Natural killer cell (primary cell): Measurements from ENCODE around the gene OIP5. TPM values are rescaled to one million over a fixed set of nuclear protein-coding genes. Genes with fewer than 3 reads are reported as not detected.

ENCODE experiments used
- ATAC-seq, 3 donors: fragments of 150-1000 bp in 2 of 3; fragments of 200-7000 bp in 1 of 3; cut with Tn5 transposase; 1 replicate in 1 of 3; 2 replicates in 2 of 3; pipeline ENCODE4 v1.10.0; 2021; ENCODE audit warnings: mild to moderate bottlenecking in 2 of 3, moderate library complexity in 2 of 3
- DNase-seq, 2 donors: peaks; one replicate each; pipeline versions ENCODE4 v3.0.0 to v3.0.0-alpha.2; 2013 to 2021; ENCODE audit warnings: mixed read lengths in 1 of 2
- H3K27ac ChIP-seq: one replicate; pipeline ENCODE4 v1.5.1; 2013; ENCODE audit warnings: mild to moderate bottlenecking, low read length
- H3K27me3 ChIP-seq: one replicate; pipeline ENCODE4 v1.6.1; 2013; ENCODE audit warnings: low read length; ENCODE audit not compliant: control insufficient read depth, insufficient read depth
- H3K36me3 ChIP-seq: one replicate; pipeline ENCODE4 v1.6.1; 2013; ENCODE audit warnings: low read length; ENCODE audit not compliant: control insufficient read depth, insufficient read depth
- H3K4me1 ChIP-seq: one replicate; pipeline ENCODE4 v1.6.1; 2013; ENCODE audit warnings: low read length; ENCODE audit not compliant: control insufficient read depth, insufficient read depth
- H3K4me3 ChIP-seq: one replicate; pipeline ENCODE4 v1.5.1; 2013; ENCODE audit warnings: low read length
- H3K9me3 ChIP-seq: one replicate; pipeline ENCODE4 v1.6.1; 2013; ENCODE audit warnings: low read length; ENCODE audit not compliant: control insufficient read depth, insufficient read depth
- H3K27ac Mint-ChIP-seq, 2 donors: one replicate each; pipeline ENCODE4 v1.8.0; 2022; ENCODE audit warnings: mild to moderate bottlenecking in 2 of 2, mixed read lengths in 2 of 2, moderate library complexity in 1 of 2
- H3K27me3 Mint-ChIP-seq, 2 donors: one replicate each; pipeline ENCODE4 v1.8.0; 2022; ENCODE audit warnings: low read depth in 2 of 2, mixed read lengths in 2 of 2
- H3K36me3 Mint-ChIP-seq: one replicate; pipeline ENCODE4 v1.8.0; 2022; ENCODE audit warnings: mixed read lengths
- H3K4me1 Mint-ChIP-seq, 2 donors: one replicate each; pipeline ENCODE4 v1.8.0; 2022; ENCODE audit warnings: mixed read lengths in 2 of 2
- H3K4me3 Mint-ChIP-seq: one replicate; pipeline ENCODE4 v1.8.0; 2022; ENCODE audit warnings: mild to moderate bottlenecking, moderate library complexity, mixed read lengths
- H3K9me3 Mint-ChIP-seq, 2 donors: one replicate each; pipeline ENCODE4 v1.8.0; 2022; ENCODE audit warnings: mixed read lengths in 2 of 2
- CTCF ChIP-seq: fragments of 200-600 bp; IDR thresholded peaks from one replicate; pipeline ENCODE4 v1.8.0; 2022; ENCODE audit warnings: antibody characterized with exemption
- WGBS: methylation state at CpG from one replicate; pipeline ENCODE4 v1.1.7; 2013; ENCODE audit warnings: missing lambda C conversion rate; ENCODE audit not compliant: insufficient coverage; 5-methylcytosine and 5-hydroxymethylcytosine counted together
- intact Hi-C: fragments of 100-400 bp; cut with micrococcal nuclease; formaldehyde crosslinking; loops from one replicate; pipeline ENCODE4 v1.14.2; 2022
- total RNA-seq, 4 donors: library from RNA; stranded (reverse); fragments of 120-200 nt in 1 of 4; gene quantifications; one replicate each; pipeline versions ENCODE4 v1.2.3 to v1.2.4, GENCODE V29; 2013 to 2022

OIP5 gene
- total RNA-seq, 3 donors from 2014 or later (not counting 1 experiment from before 2014, with no cell fraction given) = 0.29 to 0.64 TPM; not detected in 1

DNA sequence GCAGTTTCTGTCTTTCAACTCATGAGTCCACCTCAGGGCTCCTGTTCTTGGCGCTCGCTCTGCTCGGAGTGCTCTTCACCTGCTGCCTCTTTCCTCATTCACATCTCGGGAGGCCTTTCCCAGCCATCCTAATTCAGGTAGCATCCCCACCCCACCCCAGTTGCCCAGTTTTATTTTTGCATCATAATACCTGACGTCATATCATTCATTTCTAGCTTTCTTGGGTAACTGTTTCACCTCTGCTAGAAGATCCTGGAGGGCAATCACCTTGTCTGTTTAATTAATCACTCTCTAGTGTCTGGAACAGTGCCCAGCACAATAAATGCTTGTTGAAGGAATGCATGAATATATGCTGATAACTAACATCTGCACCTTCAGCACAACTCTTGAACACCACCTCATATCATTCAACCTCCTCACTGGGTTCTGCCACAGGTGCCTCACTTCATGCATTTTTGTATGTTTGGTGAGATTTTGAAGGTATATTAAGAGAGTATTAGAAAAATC is 7.9 kb upstream of the OIP5 start:
- ATAC-seq = no peak
- no peaks in the 10 kb centered on the region for H3K4me1 ChIP-seq
- no peak overlapping the region for H3K27ac ChIP-seq
- H3K4me3 ChIP-seq = no peak overlapping the region
- DNase-seq = no peak
- Mint-ChIP-seq H3K36me3 (no peaks in the 10 kb centered on the region), H3K9me3 (no peaks in the 10 kb centered on the region), H3K4me1 (no peaks in the 10 kb centered on the region), H3K27ac (no peak overlapping the region), H3K4me3 (no peak overlapping the region), H3K27me3 (no peaks in the 10 kb centered on the region)
- no peaks in the 10 kb centered on the region for H3K36me3 ChIP-seq
- no peak for TF ChIP-seq CTCF
- 84% methylated on average over 5 of the region's 5 CpGs for WGBS
- H3K27me3 ChIP-seq = no peaks in the 10 kb centered on the region
- intact Hi-C loops = no loop called here
- H3K9me3 ChIP-seq = no peaks in the 10 kb centered on the region

DNA sequence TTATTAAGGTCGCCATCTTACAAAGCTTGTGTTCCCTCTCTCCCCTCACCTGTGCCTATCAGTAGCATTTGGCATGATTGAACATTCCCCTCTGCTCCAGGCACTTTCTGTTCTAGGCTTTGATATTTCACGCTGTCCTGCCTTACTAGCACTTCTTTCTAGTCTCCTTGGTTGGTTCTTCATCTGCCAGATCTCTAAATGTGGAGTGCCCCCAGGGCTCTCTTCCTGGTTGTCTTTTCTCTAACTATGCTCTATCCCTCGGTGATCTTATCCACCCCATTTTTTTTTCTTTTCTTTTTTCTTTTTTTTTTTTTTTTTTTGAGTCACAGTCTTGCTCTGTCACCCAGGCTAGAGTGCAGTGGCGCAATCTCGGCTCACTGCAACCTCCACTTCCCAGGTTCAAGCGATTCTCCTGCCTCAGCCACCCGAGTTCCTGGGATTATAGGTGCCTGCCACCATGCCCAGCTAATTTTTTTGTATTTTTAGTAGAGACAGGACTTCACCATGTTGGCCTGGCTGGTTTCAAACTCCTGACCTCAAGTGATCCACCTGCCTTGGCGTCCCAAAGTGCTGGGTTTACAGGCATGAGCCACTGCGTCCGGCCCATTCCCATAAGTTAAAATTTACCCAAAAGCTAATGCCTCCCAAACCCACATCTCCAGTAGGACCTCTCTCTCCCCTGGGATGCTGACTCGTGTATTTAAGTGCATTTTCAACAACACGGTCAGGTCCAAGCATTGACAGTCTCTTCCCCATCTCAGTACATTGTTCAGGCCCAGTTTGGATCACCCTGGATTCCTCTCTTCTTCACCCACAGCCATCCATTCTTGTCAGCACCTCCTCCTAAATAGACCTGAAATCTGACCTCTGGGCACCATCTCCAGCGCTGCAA is 5.5 kb upstream of the OIP5 start:
- no peak overlapping the region for H3K4me3 Mint-ChIP-seq
- peaks cover 11 to 13% of the 10 kb centered on the region in 2 donors for H3K4me1 Mint-ChIP-seq
- intact Hi-C loops = no loop called here
- H3K9me3 ChIP-seq = no peaks in the 10 kb centered on the region
- no peaks in the 10 kb centered on the region for H3K36me3 Mint-ChIP-seq
- no peak for ATAC-seq
- DNase-seq = no peak
- 90% methylated on average over 13 of the region's 13 CpGs for WGBS
- no peaks in the 10 kb centered on the region for H3K36me3 ChIP-seq
- no peaks in the 10 kb centered on the region for H3K27me3 Mint-ChIP-seq
- no peaks in the 10 kb centered on the region for H3K9me3 Mint-ChIP-seq
- no peak overlapping the region for H3K27ac ChIP-seq
- H3K27ac Mint-ChIP-seq = no peak overlapping the region
- TF ChIP-seq CTCF = no peak
- H3K4me3 ChIP-seq = no peak overlapping the region
- no peaks in the 10 kb centered on the region for H3K27me3 ChIP-seq
- H3K4me1 ChIP-seq = peaks cover 7% of the 10 kb centered on the region

GRCh38 chr15:41337047-41337446 is 4.7 kb upstream of the OIP5 start:
- H3K4me1 Mint-ChIP-seq = peaks cover 20 to 22% of the 10 kb centered on the region in 2 donors
- no peaks in the 10 kb centered on the region for H3K27me3 Mint-ChIP-seq
- intact Hi-C loops = no loop called here
- no peaks in the 10 kb centered on the region for H3K36me3 Mint-ChIP-seq
- H3K9me3 Mint-ChIP-seq = no peaks in the 10 kb centered on the region
- Histone ChIP-seq H3K4me1 (peaks cover 7% of the 10 kb centered on the region), H3K36me3 (no peaks in the 10 kb centered on the region), H3K9me3 (no peaks in the 10 kb centered on the region), H3K27me3 (no peaks in the 10 kb centered on the region), H3K27ac (no peak overlapping the region), H3K4me3 (no peak overlapping the region)
- 98% methylated on average over 6 of the region's 6 CpGs for WGBS
- no peak overlapping the region for H3K27ac Mint-ChIP-seq
- no peak for TF ChIP-seq CTCF
- H3K4me3 Mint-ChIP-seq = no peak overlapping the region
- DNase-seq = no peak
- ATAC-seq = no peak
